Measurements from ENCODE around the gene ACKR2. TPM values are rescaled to one million over a fixed set of nuclear protein-coding genes. Genes with fewer than 3 reads are reported as not detected.
"Not testable (repeated sequence)": the region's sequence is repeated elsewhere in the genome, so short reads cannot be mapped to it uniquely, and the experiment has no call there.

Gene ACKR2
- total RNA-seq, 1 experiment from 2014 or later: 0.61 TPM

DNA sequence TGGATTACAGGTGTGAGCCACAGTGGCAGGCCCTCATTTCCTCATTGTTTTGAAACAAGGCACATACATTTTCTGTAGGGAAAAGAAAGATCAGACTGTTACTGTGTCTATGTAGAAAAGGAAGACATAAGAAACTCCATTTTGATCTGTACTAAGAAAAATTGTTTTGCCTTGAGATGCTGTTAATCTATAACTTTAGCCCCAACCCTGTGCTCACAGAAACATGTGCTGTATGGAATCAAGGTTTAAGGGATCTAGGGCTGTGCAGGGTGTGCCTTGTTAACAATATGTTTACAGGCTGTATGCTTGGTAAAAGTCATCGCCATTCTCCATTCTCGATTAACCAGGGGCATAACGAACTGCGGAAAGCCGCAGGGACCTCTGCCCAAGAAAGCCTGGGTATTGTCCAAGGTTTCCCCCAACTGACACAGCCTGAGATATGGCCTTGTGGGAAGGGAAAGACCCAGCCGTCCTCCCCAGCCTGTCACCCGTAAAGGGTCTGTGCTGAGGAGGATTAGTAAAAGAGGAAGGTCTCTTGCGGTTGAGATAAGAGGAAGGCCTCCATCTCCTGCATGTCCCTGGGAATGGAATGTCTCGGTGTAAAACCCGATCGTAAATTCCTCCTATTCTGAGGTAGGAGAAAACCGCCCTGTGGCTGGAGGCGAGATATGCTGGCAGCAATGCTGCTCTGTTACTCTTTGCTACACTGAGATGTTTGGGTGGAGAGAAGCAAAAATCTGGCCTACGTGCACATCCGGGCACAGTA, 2.1 kb downstream of the ACKR2 start:
- DNase-seq (ENCODE audit: unreplicated experiment); POLR2A ChIA-PET; H3K4me3 Mint-ChIP-seq (ENCODE audit: unreplicated experiment); H3K36me3 Mint-ChIP-seq (ENCODE audit: insufficient read depth, unreplicated experiment); H3K27me3 Mint-ChIP-seq (ENCODE audit: insufficient read depth, unreplicated experiment); intact Hi-C loops (cut with micrococcal nuclease); CTCF ChIA-PET; H3K27ac Mint-ChIP-seq (ENCODE audit: low read depth, unreplicated experiment); BruUV-seq (replicated peaks); H3K9me3 Mint-ChIP-seq (ENCODE audit: unreplicated experiment): not testable (repeated sequence)
- H3K4me1 Mint-ChIP-seq (ENCODE audit: insufficient read depth, unreplicated experiment): peaks cover 13% of the 10 kb centered on the region

DNA sequence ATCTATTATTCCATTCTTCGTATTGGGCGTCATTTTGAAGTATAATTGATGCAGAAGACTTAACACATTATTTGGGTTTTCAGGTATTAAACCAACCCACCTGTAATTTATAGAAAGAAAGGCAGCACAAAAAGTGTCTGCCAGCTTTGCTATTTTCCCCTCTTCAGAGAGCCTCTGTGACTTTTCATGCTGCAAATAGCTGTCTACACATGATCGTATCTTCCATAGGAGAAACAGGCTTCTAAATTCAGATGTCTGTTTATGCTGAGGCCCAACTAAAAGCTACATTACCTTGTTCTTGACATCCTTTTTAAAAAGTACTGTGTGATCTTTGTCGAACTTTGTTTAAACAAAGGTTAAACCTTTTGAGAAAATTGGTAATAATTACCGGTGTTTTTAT, 5.0 kb downstream of the ACKR2 start:
- ChIA-PET CTCF (interaction anchor here (0.7 to 0.8 kb wide), 2 partner anchors 64 to 220 kb away, joined by 3 read pairs; no protein-coding TSS in a partner anchor), POLR2A (interaction anchor here (0.6 to 5.2 kb wide), 2 partner anchors 10 to 30 kb away, joined by 3 to 78 read pairs; partner anchors contain the start of gene HIGD1A)
- TF ChIP-seq, protein P1, sequence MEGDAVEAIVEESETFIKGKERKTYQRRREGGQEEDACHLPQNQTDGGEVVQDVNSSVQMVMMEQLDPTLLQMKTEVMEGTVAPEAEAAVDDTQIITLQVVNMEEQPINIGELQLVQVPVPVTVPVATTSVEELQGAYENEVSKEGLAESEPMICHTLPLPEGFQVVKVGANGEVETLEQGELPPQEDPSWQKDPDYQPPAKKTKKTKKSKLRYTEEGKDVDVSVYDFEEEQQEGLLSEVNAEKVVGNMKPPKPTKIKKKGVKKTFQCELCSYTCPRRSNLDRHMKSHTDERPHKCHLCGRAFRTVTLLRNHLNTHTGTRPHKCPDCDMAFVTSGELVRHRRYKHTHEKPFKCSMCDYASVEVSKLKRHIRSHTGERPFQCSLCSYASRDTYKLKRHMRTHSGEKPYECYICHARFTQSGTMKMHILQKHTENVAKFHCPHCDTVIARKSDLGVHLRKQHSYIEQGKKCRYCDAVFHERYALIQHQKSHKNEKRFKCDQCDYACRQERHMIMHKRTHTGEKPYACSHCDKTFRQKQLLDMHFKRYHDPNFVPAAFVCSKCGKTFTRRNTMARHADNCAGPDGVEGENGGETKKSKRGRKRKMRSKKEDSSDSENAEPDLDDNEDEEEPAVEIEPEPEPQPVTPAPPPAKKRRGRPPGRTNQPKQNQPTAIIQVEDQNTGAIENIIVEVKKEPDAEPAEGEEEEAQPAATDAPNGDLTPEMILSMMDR (IDR thresholded peaks at IDR 0.05; ENCODE audit: unreplicated experiment): no peak
- BruUV-seq (replicated peaks): no TSS peak
- Mint-ChIP-seq H3K9me3 (ENCODE audit: unreplicated experiment) (no peaks in the 10 kb centered on the region), H3K36me3 (ENCODE audit: insufficient read depth, unreplicated experiment) (no peaks in the 10 kb centered on the region), H3K4me1 (ENCODE audit: insufficient read depth, unreplicated experiment) (peaks cover 13% of the 10 kb centered on the region), H3K27me3 (ENCODE audit: insufficient read depth, unreplicated experiment) (no peaks in the 10 kb centered on the region), H3K27ac (ENCODE audit: low read depth, unreplicated experiment) (no peak overlapping the region), H3K4me3 (ENCODE audit: unreplicated experiment) (no peak overlapping the region)
- intact Hi-C loops (cut with micrococcal nuclease): no loop called here
- DNase-seq (ENCODE audit: unreplicated experiment): no peak

DNA sequence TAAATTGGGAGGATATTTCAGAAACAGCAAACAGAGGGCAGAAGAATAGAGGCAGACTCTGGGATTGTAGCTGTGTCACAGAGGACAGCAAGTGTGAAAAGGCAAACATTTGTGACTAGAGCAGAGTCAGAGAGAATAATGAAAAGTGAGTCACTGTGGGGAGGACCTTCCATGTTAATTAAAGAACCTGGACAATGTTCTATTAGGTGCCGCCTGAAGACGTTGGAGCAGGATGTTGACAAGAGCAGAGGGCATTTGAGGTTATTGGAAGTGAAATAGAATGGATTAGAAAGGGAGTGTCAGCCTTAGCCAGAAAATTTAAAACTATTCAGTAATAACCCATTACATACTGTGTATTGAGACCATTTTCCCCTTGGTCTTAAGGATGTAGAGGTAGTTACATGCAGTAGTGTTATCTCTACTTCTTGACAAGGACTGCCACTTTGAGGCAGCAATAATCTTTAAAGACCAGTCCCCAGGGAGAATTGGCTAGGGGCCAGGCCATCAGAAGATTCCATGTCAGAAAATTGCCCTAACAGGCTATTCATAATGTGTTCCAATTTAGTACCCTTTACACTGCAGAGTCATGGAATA, 5.8 kb downstream of the ACKR2 start:
- CTCF ChIA-PET: interaction anchor here (0.6 to 3.2 kb wide), 6 partner anchors 11 to 256 kb away, joined by 3 to 9 read pairs (median 4); partner anchors contain the start of gene HIGD1A
- peaks cover 20% of the 10 kb centered on the region for H3K4me1 Mint-ChIP-seq (ENCODE audit: insufficient read depth, unreplicated experiment)
- TF ChIP-seq, protein P1 (IDR thresholded peaks at IDR 0.05; ENCODE audit: unreplicated experiment): no peak
- no peaks in the 10 kb centered on the region for H3K36me3 Mint-ChIP-seq (ENCODE audit: insufficient read depth, unreplicated experiment)
- no peaks in the 10 kb centered on the region for H3K9me3 Mint-ChIP-seq (ENCODE audit: unreplicated experiment)
- H3K4me3 Mint-ChIP-seq (ENCODE audit: unreplicated experiment): no peak overlapping the region
- no peak for DNase-seq (ENCODE audit: unreplicated experiment)
- no peak overlapping the region for H3K27ac Mint-ChIP-seq (ENCODE audit: low read depth, unreplicated experiment)
- POLR2A ChIA-PET: interaction anchor here (1.0 to 5.2 kb wide), 4 partner anchors 10 to 35 kb away, joined by 3 to 78 read pairs (median 8); partner anchors contain the start of gene HIGD1A
- no TSS peak for BruUV-seq (replicated peaks)
- intact Hi-C loops (cut with micrococcal nuclease): no loop called here
- H3K27me3 Mint-ChIP-seq (ENCODE audit: insufficient read depth, unreplicated experiment): no peaks in the 10 kb centered on the region

DNA sequence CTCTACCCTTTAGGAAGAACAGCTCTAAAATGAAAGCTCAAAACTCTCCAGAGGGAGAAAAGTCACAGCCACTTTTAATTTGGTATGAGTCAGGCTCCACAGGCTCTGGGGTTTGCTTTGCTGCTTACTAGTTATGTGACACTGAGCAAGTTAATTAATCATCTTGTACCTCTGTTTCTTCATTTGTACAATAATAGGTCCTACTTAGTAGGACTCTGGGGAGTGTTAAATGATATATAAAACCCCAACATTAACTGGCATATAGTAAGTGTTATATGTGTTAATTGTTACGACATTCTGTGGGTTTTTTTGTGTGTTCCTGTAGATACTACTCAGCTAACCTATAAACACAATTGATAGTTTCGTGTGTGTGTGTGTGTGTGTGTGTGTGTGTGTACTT, 6.6 kb downstream of the ACKR2 start:
- TF ChIP-seq, protein P1 (IDR thresholded peaks at IDR 0.05; ENCODE audit: unreplicated experiment): no peak
- Mint-ChIP-seq H3K27me3 (ENCODE audit: insufficient read depth, unreplicated experiment) (no peaks in the 10 kb centered on the region), H3K4me3 (ENCODE audit: unreplicated experiment) (no peak overlapping the region), H3K4me1 (ENCODE audit: insufficient read depth, unreplicated experiment) (peaks cover 21% of the 10 kb centered on the region), H3K36me3 (ENCODE audit: insufficient read depth, unreplicated experiment) (no peaks in the 10 kb centered on the region), H3K27ac (ENCODE audit: low read depth, unreplicated experiment) (no peak overlapping the region), H3K9me3 (ENCODE audit: unreplicated experiment) (no peaks in the 10 kb centered on the region)
- no TSS peak for BruUV-seq (replicated peaks)
- no peak for DNase-seq (ENCODE audit: unreplicated experiment)
- intact Hi-C loops (cut with micrococcal nuclease): no loop called here
- POLR2A ChIA-PET: interaction anchor here (0.6 to 5.2 kb wide), 8 partner anchors 10 to 1170 kb away, joined by 3 to 78 read pairs (median 4); partner anchors contain the start of gene HIGD1A
- CTCF ChIA-PET: interaction anchor here (0.6 to 3.2 kb wide), 9 partner anchors 10 to 72 kb away, joined by 3 to 9 read pairs (median 3); partner anchors contain the start of gene HIGD1A

All from MCF 10A (cell line).